ENCODE measurements around the gene UMAD1. TPM values are rescaled to one million over a fixed set of nuclear protein-coding genes. Genes with fewer than 3 reads are reported as not detected.

Gene UMAD1
- total and polyA plus RNA-seq, 8 donors: 12.7 to 20.2 (median 15.0) TPM

GRCh38 chr7:7706556-7707172 is 66.1 kb downstream of the UMAD1 start:
- no peak for TF ChIP-seq CTCF (IDR thresholded peaks at IDR 0.05)
- Histone ChIP-seq H3K9me3 (no peaks in the 10 kb centered on the region), H3K36me3 (no peaks in the 10 kb centered on the region), H3K4me1 (peaks cover 0 to 6% of the 10 kb centered on the region in 2 donors), H3K4me3 (no peak overlapping the region), H3K27ac (no peak overlapping the region), H3K27me3 (no peaks in the 10 kb centered on the region)
- no peak for DNase-seq
- intact Hi-C loops (cut with DNase I): no loop called here
- no peak for ATAC-seq

- intact Hi-C loops (cut with DNase I): no loop called here
- H3K27me3 ChIP-seq: no peaks in the 10 kb centered on the region
- H3K27ac ChIP-seq: no peak overlapping the region
- peaks cover 0 to 6% of the 10 kb centered on the region in 2 donors for H3K4me1 ChIP-seq
- no peaks in the 10 kb centered on the region for H3K36me3 ChIP-seq
- no peak for TF ChIP-seq CTCF (IDR thresholded peaks at IDR 0.05)
- H3K9me3 ChIP-seq: no peaks in the 10 kb centered on the region
- no peak for ATAC-seq
- DNase-seq: no peak
- H3K4me3 ChIP-seq: no peak overlapping the region
Observed at GRCh38 chr7:7707246-7707645, 66.7 kb downstream of the UMAD1 start.

GRCh38 chr7:7707806-7708205 is 67.3 kb downstream of the UMAD1 start:
- intact Hi-C loops (cut with DNase I): no loop called here
- Histone ChIP-seq H3K9me3 (no peaks in the 10 kb centered on the region), H3K4me3 (no peak overlapping the region), H3K27ac (no peak overlapping the region), H3K36me3 (no peaks in the 10 kb centered on the region), H3K27me3 (no peaks in the 10 kb centered on the region), H3K4me1 (peaks cover 0 to 6% of the 10 kb centered on the region in 2 donors)
- ATAC-seq (no peak), DNase-seq (no peak)
- TF ChIP-seq CTCF (IDR thresholded peaks at IDR 0.05): no peak

- TF ChIP-seq CTCF (IDR thresholded peaks at IDR 0.05): no peak
- H3K36me3 ChIP-seq: no peaks in the 10 kb centered on the region
- H3K27me3 ChIP-seq: no peaks in the 10 kb centered on the region
- peaks cover 0 to 6% of the 10 kb centered on the region in 2 donors for H3K4me1 ChIP-seq
- intact Hi-C loops (cut with DNase I): no loop called here
- no peak overlapping the region for H3K4me3 ChIP-seq
- H3K9me3 ChIP-seq: no peaks in the 10 kb centered on the region
- no peak for ATAC-seq
- H3K27ac ChIP-seq: no peak overlapping the region
- DNase-seq: no peak
Observed at GRCh38 chr7:7709291-7709690, 68.7 kb downstream of the UMAD1 start.

DNA sequence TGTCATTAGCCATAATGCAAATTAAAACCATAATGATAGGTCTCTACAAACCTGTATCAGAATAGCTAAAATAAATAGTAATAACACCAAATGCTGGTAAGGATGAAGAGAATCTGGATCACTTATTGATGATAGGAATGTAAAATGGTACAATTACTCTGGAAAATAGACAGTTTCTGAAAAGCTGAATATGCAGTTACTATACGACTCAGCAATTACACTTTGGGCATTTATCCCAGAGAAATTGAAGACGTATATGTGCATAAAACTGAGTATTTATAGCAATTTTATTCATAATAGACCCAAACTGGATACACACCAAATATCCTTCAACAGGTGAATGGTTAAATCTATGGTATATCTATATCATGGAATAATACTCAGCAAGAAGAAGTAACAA is 69.9 kb downstream of the UMAD1 start:
- DNase-seq: no peak
- Histone ChIP-seq H3K27me3 (no peaks in the 10 kb centered on the region), H3K4me3 (no peak overlapping the region), H3K36me3 (no peaks in the 10 kb centered on the region), H3K4me1 (peaks cover 0 to 2% of the 10 kb centered on the region in 2 donors), H3K27ac (no peak overlapping the region), H3K9me3 (no peaks in the 10 kb centered on the region)
- intact Hi-C loops (cut with DNase I): no loop called here
- no peak for ATAC-seq
- TF ChIP-seq CTCF (IDR thresholded peaks at IDR 0.05): no peak
